K562 (cell line): ENCODE results near the gene CISD3. TPM values are rescaled to one million over a fixed set of nuclear protein-coding genes. Genes with fewer than 3 reads are reported as not detected.

Source experiments
- ATAC-seq: fragments of 200-7000 bp; cut with Tn5 transposase; 3 replicates; pipeline ENCODE4 v1.9.1; 2020; ENCODE audit warnings: moderate library complexity
- BruUV-seq: library from RNA; stranded (reverse); fragments of 400-500 nt; replicated peaks from 2 replicates; lab custom pipeline; 2021; lab: Mats Ljungman, UMichigan
- CTCF ChIA-PET: fragments of 300-600 bp; formaldehyde crosslinking; extraction: SDS; loops from one replicate; lab custom pipeline; 2021; ENCODE audit warnings: low intra/inter-chr PET ratio; lab: Yijun Ruan, JAX
- POLR2A ChIA-PET: fragments of 300-600, 350-650 bp; sonication (Branson Sonifier 250); formaldehyde crosslinking; extraction: SDS; loops from one replicate; lab custom pipeline; 2021; ENCODE audit warnings: antibody characterized with exemption, inconsistent platforms; lab: Yijun Ruan, JAX
- DNase-seq, 4 experiments: peaks; one replicate each; pipeline versions ENCODE4 v3.0.0 to v3.0.0-alpha.2; 2011 to 2018; ENCODE audit warnings: low spot score in 3 of 4, mixed read lengths in 3 of 4; ENCODE audit errors: extremely low read depth in 1 of 4
- FAIRE-seq: peaks from 2 replicates; lab custom pipeline; 2011; peaks lifted over from hg19 to GRCh38; lab: Jason Lieb, UNC
- H2AFZ ChIP-seq: 2 replicates; pipeline ENCODE4 v1.6.0; 2011; ENCODE audit warnings: low read depth, low read length, control low read depth, inconsistent platforms
- H3K27ac ChIP-seq: fragments of 200-600 bp; 3 replicates; pipeline ENCODE4 v1.8.0; 2011; ENCODE audit warnings: low read depth, mild to moderate bottlenecking, control low read depth, inconsistent platforms, low read length, moderate library complexity, mixed read lengths; ENCODE audit errors: extremely low read depth
- H3K27me3 ChIP-seq, 2 experiments: fragments of 300-600 bp in 1 of 2; 2 replicates in 1 of 2; 3 replicates in 1 of 2; pipeline versions ENCODE4 v1.6.0 to v1.8.0; 2011; ENCODE audit warnings: inconsistent platforms in 2 of 2, low read length in 2 of 2, mild to moderate bottlenecking in 1 of 2, mixed read lengths in 1 of 2, moderate library complexity in 1 of 2; ENCODE audit not compliant: control insufficient read depth in 2 of 2, insufficient read depth in 2 of 2
- H3K36me3 ChIP-seq: fragments of 300-600 bp; 3 replicates; pipeline ENCODE4 v1.8.0; 2011; ENCODE audit warnings: mild to moderate bottlenecking, low read length, inconsistent platforms; ENCODE audit not compliant: control insufficient read depth, insufficient read depth
- H3K4me1 ChIP-seq, 2 experiments: fragments of 200-600 bp in 1 of 2; replicated peaks in 1 of 2; 2 replicates in 1 of 2; 3 replicates in 1 of 2; pipeline versions ENCODE4 v1.5.1 to v1.8.0; 2011; ENCODE audit warnings: inconsistent platforms in 2 of 2, low read length in 2 of 2, mild to moderate bottlenecking in 1 of 2, mixed read lengths in 1 of 2, moderate library complexity in 1 of 2; ENCODE audit not compliant: control insufficient read depth in 2 of 2, insufficient read depth in 2 of 2
- H3K4me2 ChIP-seq: 2 replicates; pipeline ENCODE4 v1.6.1; 2011; ENCODE audit warnings: low read length, control low read depth, inconsistent platforms, mixed read lengths; ENCODE audit not compliant: insufficient read depth
- H3K4me3 ChIP-seq: fragments of 200-600 bp; sonication (generic), shearing (Covaris generic); 2 replicates; pipeline ENCODE4 v1.5.1; 2016; ENCODE audit warnings: control low read depth, inconsistent platforms
- H3K79me2 ChIP-seq: fragments of 200-600 bp; 3 replicates; pipeline ENCODE4 v1.8.0; 2011; ENCODE audit warnings: low read length, inconsistent platforms; ENCODE audit not compliant: control insufficient read depth, insufficient read depth
- H3K9ac ChIP-seq, 2 experiments: 2 replicates each; pipeline versions ENCODE4 v1.6.0 to v1.6.1; 2011; ENCODE audit warnings: low read depth in 2 of 2, low read length in 2 of 2, control low read depth in 1 of 2, inconsistent platforms in 1 of 2, mild to moderate bottlenecking in 1 of 2, mixed read lengths in 1 of 2; ENCODE audit not compliant: insufficient read depth in 1 of 2
- H3K9me1 ChIP-seq: one replicate; pipeline ENCODE4 v1.6.0; 2011; ENCODE audit warnings: inconsistent platforms, mild to moderate bottlenecking, low read length, moderate library complexity; ENCODE audit not compliant: control insufficient read depth, insufficient read depth
- H3K9me3 ChIP-seq: replicated peaks from 2 replicates; pipeline ENCODE4 v1.5.1; 2011; ENCODE audit warnings: low read depth, low read length, inconsistent platforms; ENCODE audit not compliant: control insufficient read depth, insufficient read depth
- H4K20me1 ChIP-seq: replicated peaks from 2 replicates; pipeline ENCODE4 v1.6.1; 2011; ENCODE audit warnings: low read length, inconsistent platforms, mixed read lengths; ENCODE audit not compliant: control insufficient read depth, insufficient read depth
- DPF2 ChIP-seq: fragments of 450-650 bp; IDR thresholded peaks from 2 replicates; pipeline ENCODE4 v1.6.1; 2016
- ESRRA ChIP-seq: fragments of 450-650 bp; IDR thresholded peaks from 2 replicates; pipeline ENCODE4 v1.6.1; 2014; ENCODE audit warnings: low read depth, mild to moderate bottlenecking, moderate library complexity, borderline replicate concordance
- GTF2E2 ChIP-seq: fragments of 200-800 bp; sonication (Bioruptor generic); IDR thresholded peaks from 2 replicates; pipeline ENCODE4 v1.6.1; 2016; ENCODE audit warnings: missing genetic modification characterization, missing compliant biosample characterization
- TCFL5 ChIP-seq: fragments of 250-450 bp; sonication (Bioruptor Pico); conservative IDR thresholded peaks from 2 replicates; pipeline ENCODE4 v1.6.1; 2021; ENCODE audit warnings: mild to moderate bottlenecking, moderate library complexity, matching md5 sums
- ZNF23 ChIP-seq: fragments of 250-450 bp; sonication (Bioruptor Pico); IDR thresholded peaks from 2 replicates; pipeline ENCODE4 v1.4.0; 2020; ENCODE audit warnings: mild to moderate bottlenecking
- WGBS: fragments of 100-300 bp; shearing (Covaris generic); methylation state at CpG from one replicate; pipeline ENCODE4 v1.1.6; 2016; ENCODE audit warnings: low coverage, mixed read lengths; ENCODE audit not compliant: insufficient coverage; ENCODE audit errors: missing lambda C conversion rate; 5-methylcytosine and 5-hydroxymethylcytosine counted together
- in situ Hi-C: fragments of 300-500 bp; cut with MboI; formaldehyde crosslinking; loops from 4 replicates; pipeline ENCODE4 v1.15.0; 2018; ENCODE audit warnings: inconsistent platforms, mixed read lengths
- intact Hi-C: fragments of 100-400 bp; cut with micrococcal nuclease; formaldehyde crosslinking; loops from 2 replicates; pipeline ENCODE4 v1.14.2; 2022
- polyA plus RNA-seq, 8 experiments: library from polyadenylated mRNA; depleted of rRNA in 4 of 8; stranded (reverse) in 5 of 8; unstranded in 3 of 8; fragments of >200 nt; fragmentation: Nextera tagmentation in 2 of 8; fragmentation: Illumina TruSeq in 1 of 8; extraction: Ambion mirVana in 2 of 8; extraction: Trizol in 1 of 8; gene quantifications; 2 replicates each; pipeline versions ENCODE4 v1.2.1 to v1.2.3, GENCODE V29; 2011 to 2014; ENCODE audit warnings: inconsistent platforms in 1 of 8, missing spikeins in 1 of 8
- total RNA-seq, 7 experiments: library from RNA; depleted of rRNA in 6 of 7; stranded (reverse); fragments of >200 nt in 6 of 7; fragmentation: Illumina TruSeq in 2 of 7; extraction: Trizol in 2 of 7; gene quantifications; 2 replicates each; pipeline versions ENCODE4 v1.2.1 to v1.2.3, GENCODE V29; 2011 to 2021; ENCODE audit warnings: low replicate concordance in 1 of 7

CISD3 gene
- total and polyA plus RNA-seq, 9 of the 15 experiments (the other 6 are each of a cell fraction or from before 2014, with no cell fraction given) = 5.0 to 60.7 (median 15.7) TPM

- no TSS peak for BruUV-seq
- Histone ChIP-seq H3K9me1 (no peaks in the 10 kb centered on the region), H3K27ac (no peak overlapping the region), H3K9me3 (no peaks in the 10 kb centered on the region), H3K27me3 (no peaks in the 10 kb centered on the region), H3K4me2 (no peak overlapping the region), H3K36me3 (no peaks in the 10 kb centered on the region), H3K9ac (peak overlapping the region in 1 of 2 experiments; percentile 82; a peak in 2 of 4 replicates), H3K79me2 (no peaks in the 10 kb centered on the region), H4K20me1 (no peaks in the 10 kb centered on the region), H3K4me1 (peaks cover 0 to 18% of the 10 kb centered on the region in 2 experiments; a peak in 2 of 5 replicates), H2AFZ (no peak overlapping the region), H3K4me3 (no peak overlapping the region)
- in situ Hi-C loops (no loop called here), intact Hi-C loops (no loop called here)
- TF ChIP-seq ZNF23 (CRISPR knock-in tag) (no peak), DPF2 (no peak), ESRRA (no peak), GTF2E2 (tag) (no peak), TCFL5 (CRISPR knock-in tag) (no peak)
- ATAC-seq (no peak), DNase-seq (no peak), FAIRE-seq (no peak)
- CTCF ChIA-PET = no interaction called here
- POLR2A ChIA-PET = interaction anchor here (0.6 kb wide), 1 partner anchor 8 kb away, joined by 3 read pairs; no protein-coding TSS in a partner anchor
- WGBS = 55% methylated on average over 12 of the region's 12 CpGs
Observed at GRCh38 chr17:38693700-38694329, 36.3 kb upstream of the CISD3 start.
